ENCODE data around the gene RBM43.
A peak's percentile ranks its signal among the peaks of the same experiment; 100 is the strongest.
"Not testable (repeated sequence)": the region's sequence is repeated elsewhere in the genome, so short reads cannot be mapped to it uniquely, and the experiment has no call there.

RBM43 gene

DNA sequence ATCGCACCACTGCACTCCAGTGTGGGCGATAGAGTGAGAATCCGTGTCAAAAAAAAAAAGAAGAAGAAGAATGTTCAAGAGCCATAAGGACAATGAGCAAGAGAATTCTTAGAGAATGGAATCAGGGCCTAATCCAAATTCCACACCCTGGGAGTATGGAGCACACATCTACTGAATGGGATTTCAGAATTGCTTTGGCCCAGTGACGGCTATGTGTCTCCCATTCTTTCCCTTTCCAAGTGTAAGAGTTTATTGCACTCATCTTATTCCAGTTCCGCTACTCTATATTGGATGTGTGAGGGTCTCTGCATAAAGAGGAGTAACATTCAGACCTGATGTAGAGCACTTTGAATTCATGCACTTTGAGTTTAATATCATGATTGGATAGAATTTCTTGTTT is 5.9 kb upstream of the RBM43 start:
- FAIRE-seq = no peak

DNA sequence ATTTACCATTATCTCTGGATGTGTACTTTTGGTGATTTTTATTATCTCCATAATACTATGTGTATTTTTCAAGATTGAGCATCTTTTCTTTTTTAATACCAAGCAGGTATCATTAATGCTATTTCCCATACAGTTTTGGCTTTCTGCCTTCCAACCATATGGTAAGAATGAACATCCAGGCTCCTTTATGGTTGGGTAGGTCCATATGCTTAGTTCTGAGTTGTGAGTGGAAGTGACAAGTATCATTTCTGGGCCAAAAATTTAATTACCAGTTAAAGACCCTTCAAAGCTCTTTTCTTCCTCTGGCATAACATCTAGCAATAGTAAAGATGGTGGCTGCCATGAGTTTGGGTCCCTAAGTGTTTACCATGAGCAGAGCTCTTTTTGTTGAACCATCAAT is 4.3 kb upstream of the RBM43 start:
- no peak for FAIRE-seq

DNA sequence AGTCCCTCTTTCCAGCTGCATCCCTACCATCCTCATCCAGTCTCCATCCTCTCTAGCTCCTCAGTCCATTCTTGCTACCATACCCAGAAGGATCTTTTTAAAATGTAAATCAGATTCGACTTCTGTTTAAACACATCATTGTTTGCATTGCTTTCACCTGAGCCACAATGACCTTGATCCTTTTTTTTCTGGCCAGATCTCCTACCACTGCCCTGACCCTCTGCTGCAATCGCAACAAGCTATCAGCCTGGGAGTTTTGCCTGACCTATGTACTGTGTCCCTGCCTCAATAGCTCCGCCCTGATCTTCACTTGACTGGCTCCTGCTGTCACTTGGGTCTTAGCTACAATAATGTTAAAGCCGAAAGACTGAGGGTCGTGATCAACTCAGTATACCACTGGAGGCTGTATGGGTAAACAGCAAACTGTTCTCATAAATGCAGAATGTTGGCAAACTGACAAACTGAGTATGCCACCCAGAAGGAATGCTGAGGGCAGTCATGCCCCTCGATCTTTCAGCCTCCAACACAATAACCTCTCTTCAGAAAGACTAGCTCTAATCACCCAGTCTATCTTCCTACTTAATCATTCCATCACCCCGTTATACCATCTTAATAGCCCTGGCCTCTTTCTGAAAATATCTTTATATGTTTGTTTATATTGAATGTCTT is 2.6 kb upstream of the RBM43 start:
- no peak for FAIRE-seq

DNA sequence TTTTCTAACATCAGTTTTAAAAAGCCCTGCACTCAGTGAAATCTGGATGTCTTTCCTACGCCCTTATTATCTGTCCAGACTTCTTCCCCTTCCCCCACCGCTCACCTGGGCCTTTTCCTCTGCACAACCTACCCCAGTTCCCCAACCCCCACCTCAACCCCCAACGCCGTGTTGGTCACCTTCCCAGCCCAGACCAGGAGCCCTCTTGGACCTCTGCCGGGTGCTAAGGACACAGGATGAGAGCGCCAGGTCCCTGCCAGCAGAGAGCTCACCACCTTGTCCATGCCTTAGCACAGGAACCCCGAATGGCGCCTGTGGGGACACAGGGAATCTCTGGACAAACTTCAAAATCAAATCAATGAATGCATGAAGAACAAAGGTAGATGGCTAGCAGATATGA is 966 bp upstream of the RBM43 start:
- no peak for FAIRE-seq

DNA sequence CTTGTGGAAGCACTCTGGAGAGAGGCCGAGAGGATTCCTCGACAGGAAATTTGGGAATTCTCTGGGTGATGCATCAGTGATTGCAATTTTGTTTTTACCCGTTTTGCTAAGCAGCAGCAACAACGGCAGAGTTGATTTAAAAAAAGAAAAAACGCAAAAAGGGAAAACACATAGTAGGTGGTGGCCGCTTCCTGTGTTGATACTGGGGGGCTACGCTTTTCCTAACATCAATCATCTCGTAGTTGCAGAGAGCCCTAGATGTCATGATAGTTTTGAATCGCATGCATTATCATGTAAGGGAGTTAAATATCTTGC is 271 bp upstream of the RBM43 start:
- no peak for FAIRE-seq

DNA sequence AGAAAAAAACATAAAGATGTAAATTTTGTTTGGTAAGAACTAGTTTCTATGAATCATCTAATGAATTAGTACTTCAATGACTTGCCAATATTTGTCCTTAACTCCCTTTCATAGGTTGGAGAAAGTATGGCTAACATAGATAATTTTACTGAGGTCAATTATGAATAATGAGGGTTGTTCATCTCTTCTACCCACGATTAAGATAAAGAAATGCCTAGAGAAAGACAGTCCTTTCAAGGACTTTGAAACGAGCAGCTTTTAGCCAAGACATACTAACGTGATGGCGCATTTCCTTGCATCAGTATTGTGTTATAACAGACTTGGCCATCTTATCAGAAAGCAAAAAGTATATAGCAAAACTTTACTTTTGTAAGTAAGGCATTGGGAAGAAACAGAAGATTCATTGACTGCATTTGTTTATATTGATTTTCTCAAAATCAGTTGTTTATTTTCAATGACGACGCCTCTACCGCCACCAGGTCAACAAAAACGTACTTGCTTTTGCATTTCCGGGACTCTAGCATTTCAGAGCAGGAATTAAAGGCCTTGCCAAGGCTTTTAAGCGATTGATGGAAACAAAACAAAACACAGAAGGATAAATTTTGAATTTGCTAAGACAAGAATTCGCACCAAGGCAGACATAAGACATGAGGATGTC is 961 bp downstream of the RBM43 start:
- FAIRE-seq = no peak

DNA sequence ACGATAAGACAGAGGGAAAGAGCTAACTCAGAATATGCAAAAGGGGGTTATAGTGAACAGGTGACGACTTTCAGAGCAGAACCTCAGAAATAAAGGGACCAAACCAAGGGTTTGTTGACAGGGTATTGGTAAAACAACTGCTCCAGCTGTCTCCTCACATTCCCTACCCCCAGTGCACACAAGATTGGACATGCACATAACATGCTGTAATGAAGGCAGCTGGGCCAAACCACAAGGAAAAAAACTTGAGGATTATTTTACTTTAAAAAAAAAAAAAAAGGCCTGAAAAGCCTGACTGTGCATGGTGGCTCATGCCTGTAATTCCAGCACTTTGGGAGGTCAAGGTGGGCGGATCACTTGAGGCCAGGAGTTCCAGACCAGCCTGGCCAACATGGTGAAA is 3.5 kb downstream of the RBM43 start:
- no peak for FAIRE-seq

DNA sequence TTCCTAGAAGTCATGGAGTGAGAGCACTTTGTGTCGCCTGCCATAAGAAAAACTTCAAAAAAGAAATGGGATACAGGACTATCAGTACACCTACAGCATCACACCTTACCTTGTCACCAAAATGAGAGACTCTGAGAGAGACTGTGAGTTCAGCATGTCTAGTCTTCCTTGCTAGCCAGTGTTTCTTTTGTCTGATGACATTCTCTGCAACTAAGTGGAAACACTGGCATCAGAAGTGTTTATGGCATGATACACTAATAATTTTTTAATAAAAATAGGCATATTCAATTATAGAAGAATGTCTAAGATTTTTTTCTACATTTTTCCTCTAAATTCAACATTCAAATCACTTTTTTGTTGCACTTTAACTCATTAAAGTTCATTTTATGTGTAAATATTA is 9.0 kb downstream of the RBM43 start:
- no peak for FAIRE-seq

DNA sequence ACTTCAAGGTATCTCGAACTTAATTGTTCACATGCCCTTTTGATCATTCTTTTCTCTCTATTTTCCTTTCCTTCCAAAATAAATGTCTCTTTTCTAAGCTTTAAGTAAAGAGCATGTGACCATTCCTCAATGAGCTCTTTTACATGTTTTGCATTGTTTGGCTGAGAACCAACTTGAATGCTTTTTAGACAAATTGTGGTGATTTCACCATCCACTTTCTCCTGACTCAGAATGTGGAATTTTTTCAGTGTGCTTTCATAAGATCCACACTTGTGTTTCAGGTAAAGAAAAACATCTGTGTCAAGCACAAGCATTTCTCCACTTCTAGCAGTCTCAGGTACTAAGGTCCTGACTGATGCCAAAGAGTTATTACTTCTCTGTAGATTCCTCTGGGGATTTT is 10.7 kb downstream of the RBM43 start:
- FAIRE-seq = no peak

DNA sequence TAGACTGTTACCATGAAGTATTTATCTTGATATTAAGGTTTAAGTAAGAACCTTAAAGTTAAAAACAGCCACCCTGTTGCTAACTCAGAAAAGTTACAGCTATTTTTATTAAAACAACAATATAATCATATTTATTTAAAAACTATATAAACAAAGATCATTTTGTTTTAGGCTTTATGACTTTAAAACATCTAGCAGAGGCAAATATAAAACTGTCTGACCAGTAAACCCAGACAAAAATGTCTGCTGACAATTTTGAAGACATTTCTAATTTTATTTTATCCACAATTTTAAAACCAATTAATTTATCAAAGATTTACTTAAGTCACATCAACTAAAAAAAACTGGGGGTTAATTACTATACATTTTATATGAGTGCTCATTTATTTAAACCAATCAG is 14.2 kb downstream of the RBM43 start:
- FAIRE-seq = no peak

DNA sequence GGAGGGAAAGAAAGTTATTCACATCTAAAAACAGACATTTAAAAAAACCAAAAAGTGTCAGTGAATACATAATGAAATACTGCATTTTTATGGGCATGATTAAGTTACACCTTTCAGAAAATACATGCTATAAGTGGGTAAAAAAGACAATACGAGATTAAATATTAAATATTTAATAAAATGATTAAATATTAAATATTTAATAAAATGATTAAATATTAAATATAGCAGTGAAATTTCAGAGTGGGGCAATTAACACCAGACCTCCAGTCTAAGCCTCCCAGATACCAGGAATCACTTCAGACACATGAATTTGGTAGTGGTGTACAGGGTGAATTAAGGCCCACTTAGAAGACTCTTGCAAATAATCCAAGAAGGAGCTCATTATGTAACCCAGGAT is 15.5 kb downstream of the RBM43 start:
- no peak for FAIRE-seq

DNA sequence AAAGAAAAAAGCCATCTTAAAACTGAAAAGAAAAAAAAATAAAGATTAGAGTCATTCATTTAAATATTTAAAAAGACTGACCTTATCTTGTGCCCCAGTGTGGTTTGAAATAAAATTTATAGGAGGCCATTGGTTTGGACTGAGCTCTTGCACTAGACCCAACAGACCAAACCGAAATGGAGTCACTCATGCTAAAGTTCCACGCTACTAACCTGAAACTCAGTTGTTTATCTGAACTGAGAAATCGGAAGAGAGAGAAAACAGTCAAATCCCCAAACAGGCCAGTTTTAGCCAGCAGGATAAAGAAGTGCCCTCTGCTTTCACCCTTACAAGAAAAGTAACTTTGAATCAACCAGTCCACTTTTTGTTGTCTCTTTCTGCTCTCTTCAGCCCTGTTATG is 18.2 kb downstream of the RBM43 start:
- FAIRE-seq = no peak

DNA sequence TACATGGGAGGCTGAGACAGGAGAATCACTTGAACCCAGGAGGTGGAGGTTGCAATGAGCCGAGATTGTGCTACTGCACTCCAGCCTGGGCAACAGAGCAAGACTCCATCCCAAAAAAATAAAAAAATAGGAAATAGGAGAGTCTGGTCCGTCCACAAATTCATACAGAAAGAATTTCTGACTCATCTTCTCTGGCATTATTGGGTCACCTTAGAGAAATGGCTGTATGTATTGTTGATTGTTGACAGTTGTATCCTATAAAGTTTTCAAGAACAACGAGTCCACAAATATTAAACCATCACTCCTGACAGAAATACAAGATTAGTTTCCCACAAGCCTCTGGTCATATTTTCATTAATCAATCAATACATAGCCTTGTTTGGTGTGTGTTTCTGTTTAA is 20.4 kb downstream of the RBM43 start:
- no peak for FAIRE-seq

DNA sequence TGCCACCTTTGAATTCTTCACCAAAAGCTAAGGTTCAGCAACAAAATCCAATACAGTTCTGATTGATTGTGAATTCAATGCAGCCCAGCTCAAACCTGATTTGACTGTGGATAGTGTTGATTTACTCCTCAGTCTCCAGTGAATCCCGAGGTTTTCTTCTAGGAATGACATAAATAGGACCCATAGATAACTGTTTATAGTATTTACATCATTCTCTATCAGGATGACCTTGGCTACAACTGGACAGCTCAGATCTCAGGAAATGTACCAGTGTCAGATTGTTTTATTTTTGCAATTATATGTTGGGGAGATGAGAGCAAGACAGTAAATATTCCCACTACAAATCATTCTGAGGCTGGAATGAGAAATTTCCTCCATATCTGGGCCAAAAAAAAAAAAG is 21.2 kb downstream of the RBM43 start:
- no peak for FAIRE-seq

DNA sequence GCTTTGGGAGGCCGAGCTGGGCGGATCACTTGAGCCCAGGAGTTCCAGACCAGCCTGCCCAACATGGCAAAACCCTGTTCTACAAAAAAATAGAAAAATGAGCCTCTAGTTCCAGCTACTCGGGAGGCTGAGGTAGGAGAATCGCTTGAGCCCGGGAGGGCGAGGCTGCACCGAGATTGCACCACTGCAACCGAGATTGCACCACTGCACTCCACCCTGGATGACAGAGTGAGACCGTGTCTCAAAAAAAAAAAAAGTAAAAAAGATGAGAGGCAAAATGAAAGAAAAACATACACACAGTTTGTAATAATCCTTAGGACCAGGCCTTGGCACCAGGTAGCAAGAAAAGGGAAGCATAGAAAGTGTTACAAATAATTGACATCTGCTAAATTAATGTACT is 22.0 kb downstream of the RBM43 start:
- no peak for FAIRE-seq

DNA sequence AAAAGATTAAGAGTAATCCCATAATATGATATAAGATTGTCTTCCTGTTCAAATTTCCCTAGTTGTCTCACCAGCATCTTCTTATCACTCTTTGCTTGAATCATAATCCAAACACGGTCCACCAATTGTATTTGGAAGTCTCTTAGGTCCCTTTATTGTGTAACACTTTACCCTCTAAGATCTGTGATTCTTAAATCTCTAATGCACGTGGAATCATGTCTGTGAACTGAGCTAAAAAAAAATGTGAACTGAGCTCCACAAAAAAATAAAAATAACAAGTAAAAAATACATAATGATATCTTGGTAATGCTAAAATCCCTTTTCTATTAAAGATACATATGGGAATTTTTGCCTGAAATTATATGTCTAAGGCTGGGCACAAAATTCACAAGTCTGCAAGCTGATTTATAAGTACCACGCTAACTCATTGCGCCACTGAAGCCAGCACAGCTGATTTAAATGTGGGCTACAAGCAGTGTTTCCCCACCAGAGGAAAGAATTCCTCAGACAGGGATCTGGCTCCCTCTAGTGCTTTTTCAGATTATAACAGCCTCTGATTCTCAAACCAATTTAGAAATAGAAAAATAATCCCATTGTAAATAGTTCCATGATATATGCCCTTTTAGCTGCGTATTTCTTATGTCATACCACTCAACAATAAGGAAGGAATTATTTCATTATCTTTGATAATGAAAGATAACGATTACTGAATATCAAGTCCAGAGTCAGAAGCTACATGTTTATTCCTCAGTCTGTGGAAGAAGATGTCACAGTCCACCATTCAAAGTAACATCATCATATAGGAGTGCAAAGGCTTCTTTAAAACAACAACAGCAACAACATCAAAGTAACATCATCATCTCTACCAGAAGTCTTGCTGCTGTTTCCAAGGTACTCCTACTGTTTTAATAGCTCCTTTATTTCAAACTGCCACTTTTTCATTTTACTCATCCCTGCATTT is 22.9 kb downstream of the RBM43 start:
- FAIRE-seq = peak; percentile 96

DNA sequence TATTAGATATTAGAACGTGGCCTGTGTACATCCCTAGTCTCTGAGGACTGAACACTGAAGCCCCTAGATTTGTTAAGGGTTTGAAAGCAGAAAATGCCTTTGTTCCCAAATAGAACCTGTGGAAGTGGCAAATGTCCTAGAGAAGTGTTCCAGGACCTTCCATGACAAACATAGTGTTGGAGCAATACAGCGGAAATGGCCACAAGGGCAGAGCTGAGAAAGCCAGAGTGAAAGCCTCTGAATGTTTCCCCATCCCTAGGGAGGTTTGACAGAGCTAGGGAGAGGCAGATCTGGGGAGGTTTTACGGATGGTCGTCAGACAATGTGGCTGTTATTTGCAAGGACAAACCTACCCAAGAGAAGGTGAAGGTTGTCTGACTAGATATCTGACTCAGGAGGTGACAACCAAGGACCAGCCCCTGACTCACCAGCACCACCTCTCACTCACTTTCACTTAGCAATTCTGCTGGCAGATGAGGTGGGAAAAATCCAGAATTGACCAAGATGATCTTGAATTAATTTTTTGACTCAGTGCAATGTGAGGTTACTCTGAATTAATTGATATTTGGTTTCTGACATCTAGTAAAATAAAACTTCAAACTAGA is 24.1 kb downstream of the RBM43 start:
- no peak for FAIRE-seq

DNA sequence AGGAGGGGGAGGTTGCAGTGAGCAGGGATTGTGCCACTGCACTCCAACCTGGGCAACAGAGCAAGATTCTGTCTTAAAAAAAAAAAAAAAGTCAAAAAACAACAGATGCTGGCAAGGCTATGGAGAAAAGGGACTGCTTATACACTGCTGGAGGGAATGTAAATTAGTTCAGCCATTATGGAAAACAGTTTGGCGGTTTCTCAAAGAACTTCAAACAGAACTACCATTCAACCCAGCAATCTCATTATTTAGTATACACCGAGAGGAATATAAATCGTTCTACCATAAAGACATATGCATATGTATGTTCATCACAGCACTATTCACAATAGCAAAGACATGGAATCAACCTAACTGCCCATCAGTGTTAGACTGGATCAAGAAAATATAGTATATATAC is 27.9 kb downstream of the RBM43 start:
- FAIRE-seq = not testable (repeated sequence)

DNA sequence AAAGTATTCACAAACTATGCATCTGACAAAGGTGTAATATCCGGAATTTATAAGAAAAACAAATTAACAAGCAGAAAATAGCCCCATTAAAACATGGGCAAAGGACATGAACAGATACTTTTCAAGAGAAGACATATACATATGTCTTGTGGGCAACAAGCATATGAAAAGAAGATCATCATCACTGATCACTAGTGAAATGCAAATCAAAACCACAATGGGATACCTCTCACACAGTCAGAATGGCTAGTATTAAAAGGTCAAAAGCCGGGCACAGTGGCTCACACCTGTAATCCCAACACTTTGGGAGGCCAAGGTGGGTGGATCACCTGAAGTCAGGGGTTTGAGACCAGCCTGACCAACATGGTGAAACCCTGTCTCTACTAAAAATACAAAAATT is 28.4 kb downstream of the RBM43 start:
- not testable (repeated sequence) for FAIRE-seq

DNA sequence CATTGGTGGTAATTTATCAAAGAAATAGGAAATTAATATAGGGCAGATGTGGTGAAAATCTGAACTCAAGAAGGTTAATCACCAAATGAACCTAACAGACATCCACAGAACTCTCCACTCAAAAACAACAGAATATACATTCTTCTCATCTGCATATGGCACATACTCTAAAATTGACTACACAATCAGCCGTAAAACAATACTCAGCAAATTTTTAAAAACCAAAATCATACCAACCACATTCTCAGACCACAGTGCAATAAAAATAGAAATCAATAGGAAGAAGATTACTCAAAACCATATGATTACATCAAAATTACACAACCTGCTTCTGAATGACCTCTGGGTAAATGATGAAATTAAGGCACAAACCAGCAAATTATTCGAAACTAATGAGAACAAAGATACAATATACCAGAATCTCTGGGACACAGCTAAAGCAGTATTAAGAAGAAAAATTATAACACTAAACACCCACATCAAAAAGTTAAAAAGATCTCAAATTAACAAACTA is 31.0 kb downstream of the RBM43 start:
- no peak for FAIRE-seq

DNA sequence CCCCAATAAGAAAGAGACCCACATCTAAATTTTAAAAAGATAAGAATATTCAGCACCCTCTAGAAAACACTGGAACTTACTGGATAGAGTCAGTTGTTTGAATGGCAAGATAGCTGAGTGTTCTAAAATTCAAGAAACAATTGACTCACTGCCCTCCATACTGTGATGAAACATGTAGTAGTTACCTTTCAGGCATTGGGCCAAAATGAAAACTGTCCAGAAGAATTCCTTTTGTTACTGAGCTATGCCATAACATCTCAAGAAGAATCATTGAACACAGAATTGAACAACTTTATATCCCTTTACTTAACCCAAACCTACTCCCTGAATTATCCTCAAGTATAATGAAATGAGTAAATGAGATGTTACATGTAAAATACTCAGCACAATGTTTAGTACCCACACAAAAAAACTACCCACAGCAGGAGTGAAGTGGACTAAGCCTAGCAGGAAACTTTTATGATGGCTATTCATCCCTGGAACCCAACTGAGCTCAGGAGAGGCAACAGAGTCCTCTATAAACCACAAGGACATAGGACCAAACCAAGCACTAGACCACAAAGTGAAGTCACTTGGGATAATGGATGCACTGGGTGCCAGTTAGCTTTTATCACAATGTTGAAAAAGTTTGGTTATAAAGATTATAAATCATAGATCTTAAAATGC is 32.7 kb downstream of the RBM43 start:
- no peak for FAIRE-seq

DNA sequence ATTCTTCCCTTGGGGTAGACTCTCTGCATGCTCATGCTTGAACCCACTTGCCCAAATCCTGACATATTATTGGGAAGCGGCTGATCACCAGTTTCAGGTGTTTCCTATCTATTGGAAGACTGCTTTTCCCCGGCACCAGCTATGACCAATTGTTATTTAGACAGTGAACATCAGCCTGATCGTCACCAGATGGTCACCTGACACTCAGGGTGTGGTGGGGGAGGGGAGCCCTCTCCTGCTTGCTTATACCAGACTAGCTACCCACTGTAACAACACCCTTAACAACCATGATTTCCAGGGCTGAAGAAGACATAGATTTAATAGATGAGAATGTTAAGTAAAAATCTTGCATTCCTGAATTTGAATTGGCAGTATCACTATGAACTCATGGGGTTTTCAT is 44.3 kb downstream of the RBM43 start:
- no peak for FAIRE-seq

DNA sequence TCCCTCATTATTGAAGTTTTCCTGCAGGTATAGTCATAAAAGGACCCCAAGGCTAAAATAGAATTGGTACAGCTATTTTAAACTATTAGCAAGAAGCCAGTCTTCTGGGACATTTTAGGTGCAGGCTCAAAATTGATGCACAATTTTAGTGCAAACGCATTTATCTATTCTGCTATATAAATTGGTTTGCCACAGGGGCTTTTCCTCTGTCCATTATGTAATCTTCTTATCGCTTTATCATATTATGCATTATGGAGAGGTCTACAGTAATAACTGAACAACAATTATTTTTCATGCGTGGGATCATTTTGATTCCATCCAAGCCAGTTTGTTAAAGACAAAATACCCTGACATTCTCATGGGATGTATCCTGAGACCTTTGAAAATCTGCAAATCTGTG is 54.6 kb downstream of the RBM43 start:
- FAIRE-seq = no peak

Data from G401.6 (cell line).